Subcutaneous adipose tissue (tissue), 4 donors: Measurements from ENCODE around the gene CUZD1. TPM values are rescaled to one million over a fixed set of nuclear protein-coding genes. Genes with fewer than 3 reads are reported as not detected.

Source experiments
- CTCF ChIP-seq: fragments of 450-650 bp; IDR thresholded peaks from one replicate; pipeline ENCODE4 v1.5.1; 2016; ENCODE audit warnings: low read depth, mild to moderate bottlenecking, control low read depth, antibody characterized with exemption, moderate library complexity
- total RNA-seq, 4 donors: library from RNA; depleted of rRNA; stranded (reverse); fragments of >200 nt; gene quantifications; one replicate each; pipeline ENCODE4 v1.1.0, GENCODE V29; 2016

The CUZD1 gene
- total RNA-seq, 4 donors from 2014 or later = 0.44 to 0.85 (median 0.49) TPM; not detected in 1

DNA sequence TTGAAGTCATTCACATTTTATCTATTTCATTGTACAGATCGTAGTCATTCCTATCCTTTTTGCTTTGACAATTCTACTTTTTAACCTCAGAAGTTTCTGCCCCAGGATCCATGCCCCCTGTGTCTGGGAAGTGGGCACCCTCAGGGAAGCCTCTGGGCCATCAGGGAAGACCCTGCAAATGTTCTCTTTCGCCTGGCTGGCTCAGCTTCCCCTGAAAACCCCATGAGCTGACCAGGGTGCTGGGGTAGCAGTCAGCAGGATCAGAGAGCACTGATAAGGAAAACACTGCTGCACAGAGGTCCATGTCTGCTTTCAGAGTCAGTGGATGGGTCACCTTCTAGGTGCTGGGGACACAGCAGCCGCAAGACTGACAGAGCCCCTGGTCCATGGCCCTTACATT is 23.8 kb downstream of the CUZD1 start:
- TF ChIP-seq CTCF = no peak

- TF ChIP-seq CTCF = no peak
Observed at GRCh38 chr10:122815458-122815857, 30.2 kb downstream of the CUZD1 start.

GRCh38 chr10:122814493-122814892 is 31.2 kb downstream of the CUZD1 start:
- TF ChIP-seq CTCF = no peak

DNA sequence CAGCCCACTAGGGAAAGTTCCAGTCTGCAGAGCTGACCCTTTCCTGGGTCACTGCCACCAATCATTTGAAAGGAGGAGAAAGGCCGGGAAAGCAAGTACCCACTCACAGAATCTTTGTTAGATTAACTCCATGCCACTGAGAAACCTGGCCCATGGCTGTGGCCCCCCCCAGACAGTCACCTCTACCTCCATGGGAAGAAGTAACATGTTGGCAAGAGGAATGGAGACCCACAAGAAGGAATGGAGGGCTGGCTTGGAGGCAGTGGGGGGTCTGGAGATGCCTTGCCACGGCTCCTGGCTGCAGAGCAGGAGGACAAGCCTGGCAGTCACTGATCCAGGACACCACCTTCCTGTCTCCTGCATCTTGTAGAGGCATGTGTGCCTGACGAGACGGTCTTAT is 32.9 kb downstream of the CUZD1 start:
- no peak for TF ChIP-seq CTCF

DNA sequence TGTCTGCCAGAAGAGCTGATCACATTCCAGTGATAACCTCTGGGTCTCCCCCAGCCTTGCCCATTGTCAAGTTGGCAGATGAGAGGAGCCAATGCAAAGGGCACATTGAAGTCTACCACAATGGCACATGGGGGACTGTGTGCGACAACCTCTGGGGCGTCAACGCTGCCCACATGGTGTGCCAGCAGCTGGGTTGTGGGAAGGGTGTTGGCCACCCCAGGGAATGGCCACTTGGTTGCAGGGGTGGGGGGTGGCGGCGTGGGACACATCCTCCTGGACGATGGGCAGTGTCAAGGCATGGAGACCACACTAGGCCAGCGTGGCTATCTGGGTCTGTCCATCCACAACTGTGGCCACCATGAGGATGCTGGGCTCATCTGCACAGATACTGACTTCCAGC is 43.4 kb downstream of the CUZD1 start:
- TF ChIP-seq CTCF = no peak

- no peak for TF ChIP-seq CTCF
Observed at GRCh38 chr10:122798704-122799231, 46.9 kb downstream of the CUZD1 start.

GRCh38 chr10:122796796-122797195 is 48.9 kb downstream of the CUZD1 start:
- TF ChIP-seq CTCF = no peak
